T47D (cell line): ENCODE data around the gene SPRR1A.

Source experiments
- DNase-seq, 2 experiments: peaks; one replicate each; pipeline versions ENCODE4 v3.0.0 to v3.0.0-alpha.2; 2011 to 2012; ENCODE audit warnings: low read depth in 1 of 2, low spot score in 1 of 2
- JUND ChIP-seq: IDR thresholded peaks from 2 replicates; pipeline ENCODE4 v1.6.1; 2012; ENCODE audit warnings: low read depth
- in situ Hi-C: cut with HindIII; loops from 2 replicates; pipeline ENCODE4 v1.10.0; 2016; ENCODE audit warnings: low sequenced_read_pairs, low pct_unique_long_range_greater_than_20kb

SPRR1A gene

DNA sequence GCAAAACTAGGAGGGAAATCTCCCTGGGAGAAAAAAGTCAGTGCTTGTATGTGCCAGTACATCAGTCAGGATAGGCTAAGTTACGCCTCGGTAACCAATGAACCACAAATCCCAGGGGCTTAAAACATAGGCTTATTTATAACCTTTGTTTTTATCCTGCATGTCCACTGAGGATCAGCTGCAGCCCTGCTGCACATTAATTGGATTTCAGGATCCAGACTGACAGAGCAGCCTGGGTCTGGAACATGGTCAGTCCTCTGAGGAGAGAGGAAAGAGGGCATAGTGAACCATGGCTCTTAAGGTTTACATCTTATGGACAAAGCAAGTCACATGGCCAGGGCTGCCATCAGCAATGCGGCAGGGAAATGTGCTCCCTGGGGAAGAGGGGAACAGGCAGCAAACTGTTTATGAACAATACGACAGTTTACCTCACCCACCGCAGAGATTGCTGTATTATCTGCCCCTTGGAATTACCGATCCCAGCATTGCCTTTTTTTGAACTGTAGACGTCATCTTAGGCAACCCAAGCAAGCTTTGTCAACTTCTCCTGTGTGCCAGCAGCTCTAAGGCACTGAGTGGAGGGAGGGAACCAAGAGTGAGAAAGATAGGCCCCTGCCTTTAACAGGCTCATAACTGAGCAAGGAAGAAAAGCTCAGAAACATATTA is 22.5 kb upstream of the SPRR1A start:
- DNase-seq = no peak
- in situ Hi-C loops = no loop called here
- TF ChIP-seq JUND = no peak

- in situ Hi-C loops = no loop called here
- DNase-seq = no peak
- TF ChIP-seq JUND = no peak
These were observed 20.9 kb upstream of the SPRR1A start for GRCh38 chr1:152962876-152963415.

DNA sequence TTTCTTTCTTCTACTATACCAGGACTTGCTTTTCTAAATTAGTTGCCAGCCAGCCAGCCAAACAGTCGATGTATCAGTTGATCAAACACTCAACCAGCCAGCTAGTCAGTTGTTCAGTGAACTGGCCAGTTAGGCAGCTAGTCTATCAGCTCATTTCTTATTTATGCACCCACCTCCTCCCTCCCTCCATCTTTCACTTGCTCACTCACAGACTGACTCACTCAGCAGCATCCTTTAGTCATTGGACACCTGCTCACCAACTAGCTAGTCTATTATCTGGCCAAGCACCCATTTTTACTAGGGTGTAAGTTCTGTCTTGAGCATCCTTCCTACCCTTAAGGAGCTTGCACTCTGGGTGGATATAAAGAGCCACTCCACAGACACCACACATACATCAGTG is 19.3 kb upstream of the SPRR1A start:
- no peak for DNase-seq
- TF ChIP-seq JUND = no peak
- in situ Hi-C loops = no loop called here

- DNase-seq = no peak
- in situ Hi-C loops = no loop called here
- no peak for TF ChIP-seq JUND
These were observed 18.0 kb upstream of the SPRR1A start for GRCh38 chr1:152965853-152966252.

DNA sequence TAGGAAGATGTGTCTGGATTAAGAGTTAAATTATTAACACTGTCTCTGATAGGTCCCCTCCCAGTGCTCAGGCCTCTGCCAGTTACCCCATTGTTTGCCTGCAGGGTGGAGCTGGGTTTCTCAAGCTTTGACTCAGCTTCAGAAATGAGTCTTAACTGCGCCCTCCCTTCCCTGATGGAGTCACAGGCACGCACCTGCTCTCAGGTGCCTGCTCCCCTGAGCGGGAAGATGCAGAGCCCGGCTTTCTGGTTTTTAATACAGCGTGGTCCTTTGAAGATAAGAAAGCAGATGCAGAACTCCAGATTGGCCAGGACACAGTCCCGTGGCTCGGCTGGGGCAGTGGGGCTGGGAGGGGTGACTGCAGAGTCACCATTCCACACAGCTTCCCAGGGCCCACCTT is 16.7 kb upstream of the SPRR1A start:
- no peak for TF ChIP-seq JUND
- in situ Hi-C loops = no loop called here
- no peak for DNase-seq

DNA sequence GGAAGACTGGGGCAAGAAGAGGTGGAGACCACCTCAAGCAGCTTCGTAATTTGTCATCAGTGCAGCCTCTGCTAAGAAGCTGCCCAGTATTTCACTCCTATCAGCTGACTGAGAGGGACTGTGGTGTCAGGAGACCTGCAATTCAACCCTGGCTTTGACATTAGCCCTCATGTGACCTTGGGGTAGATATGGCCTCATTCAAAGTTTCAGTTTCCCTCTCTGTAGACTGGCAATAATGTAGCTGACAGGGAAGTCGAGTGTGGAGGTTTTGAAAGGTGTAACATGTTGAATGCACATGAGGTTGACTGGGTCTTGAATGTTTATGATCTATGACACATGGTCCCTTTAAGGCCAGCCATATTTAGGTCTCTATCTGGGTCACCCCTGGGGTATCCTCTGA is 15.6 kb upstream of the SPRR1A start:
- no peak for DNase-seq
- in situ Hi-C loops = no loop called here
- no peak for TF ChIP-seq JUND

GRCh38 chr1:152969036-152969435 is 14.8 kb upstream of the SPRR1A start:
- no peak for DNase-seq
- in situ Hi-C loops = no loop called here
- TF ChIP-seq JUND = no peak

DNA sequence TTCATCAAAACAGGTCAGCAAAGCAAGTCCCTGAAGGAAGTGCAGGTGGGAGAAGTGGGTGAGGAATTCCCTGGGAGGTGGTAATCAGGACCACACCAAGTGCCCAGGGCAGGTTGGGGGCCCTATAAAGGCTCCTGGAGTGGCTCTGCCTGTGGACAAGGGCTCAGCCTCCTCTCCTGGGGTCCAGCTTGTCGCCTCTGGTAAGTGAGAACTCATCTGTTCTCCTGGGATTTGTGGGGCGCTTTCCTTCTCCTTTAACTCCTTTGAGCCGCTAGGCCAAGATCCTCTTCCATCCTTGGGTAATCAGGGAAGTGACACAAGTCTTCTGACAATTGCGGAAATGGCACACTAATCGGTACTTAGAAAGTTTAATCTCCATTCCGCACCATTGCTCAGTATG is 13.4 kb upstream of the SPRR1A start, which contains the start of gene SPRR4:
Gene SPRR4 (plus strand): TSS at position 154 of the 400 bp plus-strand sequence. CDS start 1,243 bp downstream, outside the sequence.
- TF ChIP-seq JUND = no peak
- no peak for DNase-seq
- in situ Hi-C loops = no loop called here

DNA sequence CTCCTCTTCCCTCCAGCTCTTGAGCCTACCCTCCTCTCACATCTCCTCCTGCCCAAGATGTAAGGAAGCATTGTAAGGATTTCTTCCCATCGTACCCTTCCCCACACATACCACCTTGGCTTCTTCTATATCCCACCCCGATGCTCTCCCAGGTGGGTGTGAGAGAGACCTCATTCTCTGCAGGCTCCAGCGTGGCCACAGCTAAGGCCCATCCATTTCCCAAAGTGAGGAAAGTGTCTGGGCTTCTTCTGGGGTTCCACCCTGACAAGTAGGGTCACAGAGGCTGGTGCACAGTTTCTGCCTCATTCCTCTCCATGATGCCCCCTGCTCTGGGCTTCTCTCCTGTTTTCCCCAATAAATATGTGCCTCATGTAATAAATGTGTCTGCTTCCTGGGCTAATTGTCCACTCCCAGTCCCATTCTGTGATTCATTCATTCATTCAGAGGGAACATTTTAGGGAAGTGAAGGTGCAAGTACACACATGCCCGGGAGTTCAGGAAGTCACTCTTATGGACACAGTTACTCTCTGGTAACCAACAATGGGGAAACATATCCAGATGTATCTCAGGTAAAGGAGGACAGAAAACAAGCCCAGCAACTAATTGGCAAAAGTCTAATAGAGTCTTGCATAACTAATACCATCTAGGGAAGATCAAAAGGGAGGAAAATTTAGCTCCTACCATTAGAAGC is 11.5 kb upstream of the SPRR1A start:
- no peak for TF ChIP-seq JUND
- in situ Hi-C loops = no loop called here
- DNase-seq = no peak

- in situ Hi-C loops = no loop called here
- no peak for TF ChIP-seq JUND
- no peak for DNase-seq
These were observed 7.2 kb upstream of the SPRR1A start for GRCh38 chr1:152976688-152977087.

DNA sequence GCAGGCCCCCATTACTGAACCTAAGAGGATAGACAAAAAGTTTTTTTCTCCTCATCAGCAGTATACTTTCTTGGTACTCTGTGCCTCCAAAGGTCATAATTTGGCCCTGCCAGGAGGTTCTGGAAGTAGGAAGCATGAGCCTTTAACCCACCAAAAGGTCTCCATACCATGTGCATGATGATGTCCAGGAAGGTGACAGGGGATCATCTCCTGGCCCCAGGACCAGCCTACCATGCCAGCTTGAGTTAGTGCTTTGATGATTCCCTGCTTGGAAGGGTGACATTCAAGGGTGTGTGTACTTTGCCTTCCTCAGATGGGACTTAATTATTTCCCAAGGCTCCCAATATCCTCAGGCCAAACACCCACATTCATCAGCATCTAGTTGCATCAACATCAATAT is 6.3 kb upstream of the SPRR1A start:
- in situ Hi-C loops = no loop called here
- TF ChIP-seq JUND = no peak
- DNase-seq = no peak

- no peak for DNase-seq
- in situ Hi-C loops = no loop called here
- no peak for TF ChIP-seq JUND
These were observed 3.2 kb upstream of the SPRR1A start for GRCh38 chr1:152980676-152981075.

GRCh38 chr1:152981146-152981871 is 2.6 kb upstream of the SPRR1A start:
- in situ Hi-C loops = no loop called here
- no peak for TF ChIP-seq JUND
- no peak for DNase-seq
